ENCODE measurements around the gene MED29. TPM values are rescaled to one million over a fixed set of nuclear protein-coding genes. Genes with fewer than 3 reads are reported as not detected.

The MED29 gene
- total RNA-seq, 1 experiment from 2014 or later = 739 TPM

DNA sequence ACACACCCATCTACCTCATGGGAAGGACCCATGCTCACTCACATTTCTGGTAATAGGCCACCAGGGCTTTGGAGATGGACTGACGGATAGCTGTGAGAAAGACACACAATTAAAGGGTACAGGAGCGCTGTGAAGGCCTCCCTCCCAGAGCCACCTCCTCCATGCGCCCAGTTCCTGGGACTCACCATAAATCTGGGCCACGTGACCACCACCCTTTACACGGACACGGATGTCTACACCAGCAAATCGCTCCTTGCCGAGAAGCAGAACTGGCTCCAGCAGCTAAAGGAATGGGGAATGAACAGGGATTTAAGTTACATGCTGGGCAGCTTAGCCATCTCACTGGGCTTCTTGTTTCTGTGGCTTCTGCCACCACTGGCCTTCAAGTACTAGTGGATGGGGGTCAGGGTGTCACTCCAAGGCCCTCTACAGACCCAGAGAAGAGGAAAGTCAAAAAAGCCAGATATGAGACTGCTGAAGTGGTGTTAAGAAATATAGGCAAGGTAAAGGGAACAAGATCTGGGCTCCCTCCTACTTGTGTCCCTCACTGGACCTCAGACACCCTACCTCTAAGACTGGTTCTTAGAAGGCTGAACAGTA, 42.4 kb downstream of the MED29 start:
- BruUV-seq (replicated peaks) = no TSS peak
- ATAC-seq (no peak), DNase-seq (ENCODE audit: low read depth, low spot score) (no peak)
- Histone ChIP-seq H3K4me1 (ENCODE audit: control insufficient read depth, insufficient read depth, low read length) (peaks cover 83% of the 10 kb centered on the region), H3K27ac (ENCODE audit: low read length) (peak overlapping the region; percentile 84), H3K4me3 (ENCODE audit: low read depth in 2 of 2, low read length in 2 of 2) (peak overlapping the region; percentile 29 to 58), H3K36me3 (ENCODE audit: control insufficient read depth, insufficient read depth, low read length) (peaks cover 27% of the 10 kb centered on the region), H3K9me3 (ENCODE audit: control insufficient read depth, insufficient read depth, low read depth, low read length) (no peaks in the 10 kb centered on the region), H3K27me3 (ENCODE audit: control insufficient read depth, insufficient read depth, low read length) (no peaks in the 10 kb centered on the region)
- ChIA-PET CTCF (interaction anchor here (0.7 to 1.4 kb wide), 4 partner anchors 10 to 59 kb away, joined by 3 to 9 read pairs (median 4); partner anchors contain the start of gene SUPT5H), POLR2A (interaction anchor here (0.5 to 5.9 kb wide), 22 partner anchors 10 to 785 kb away, joined by 3 to 524 read pairs (median 6); partner anchors contain the start of genes DYRK1B, EID2B, PLEKHG2 and SAMD4B)
- in situ Hi-C loops (cut with HindIII; ENCODE audit: low pct_unique_long_range_greater_than_20kb, low sequenced_read_pairs) = no loop called here
- no peak for TF ChIP-seq SIN3A (IDR thresholded peaks at IDR 0.05; ENCODE audit: borderline replicate concordance, insufficient read depth, low read depth, low read length)
- no peak for TF ChIP-seq TCF7L2 (IDR thresholded peaks at IDR 0.05; ENCODE audit: low read depth, low read length)
- TF ChIP-seq, protein P1, sequence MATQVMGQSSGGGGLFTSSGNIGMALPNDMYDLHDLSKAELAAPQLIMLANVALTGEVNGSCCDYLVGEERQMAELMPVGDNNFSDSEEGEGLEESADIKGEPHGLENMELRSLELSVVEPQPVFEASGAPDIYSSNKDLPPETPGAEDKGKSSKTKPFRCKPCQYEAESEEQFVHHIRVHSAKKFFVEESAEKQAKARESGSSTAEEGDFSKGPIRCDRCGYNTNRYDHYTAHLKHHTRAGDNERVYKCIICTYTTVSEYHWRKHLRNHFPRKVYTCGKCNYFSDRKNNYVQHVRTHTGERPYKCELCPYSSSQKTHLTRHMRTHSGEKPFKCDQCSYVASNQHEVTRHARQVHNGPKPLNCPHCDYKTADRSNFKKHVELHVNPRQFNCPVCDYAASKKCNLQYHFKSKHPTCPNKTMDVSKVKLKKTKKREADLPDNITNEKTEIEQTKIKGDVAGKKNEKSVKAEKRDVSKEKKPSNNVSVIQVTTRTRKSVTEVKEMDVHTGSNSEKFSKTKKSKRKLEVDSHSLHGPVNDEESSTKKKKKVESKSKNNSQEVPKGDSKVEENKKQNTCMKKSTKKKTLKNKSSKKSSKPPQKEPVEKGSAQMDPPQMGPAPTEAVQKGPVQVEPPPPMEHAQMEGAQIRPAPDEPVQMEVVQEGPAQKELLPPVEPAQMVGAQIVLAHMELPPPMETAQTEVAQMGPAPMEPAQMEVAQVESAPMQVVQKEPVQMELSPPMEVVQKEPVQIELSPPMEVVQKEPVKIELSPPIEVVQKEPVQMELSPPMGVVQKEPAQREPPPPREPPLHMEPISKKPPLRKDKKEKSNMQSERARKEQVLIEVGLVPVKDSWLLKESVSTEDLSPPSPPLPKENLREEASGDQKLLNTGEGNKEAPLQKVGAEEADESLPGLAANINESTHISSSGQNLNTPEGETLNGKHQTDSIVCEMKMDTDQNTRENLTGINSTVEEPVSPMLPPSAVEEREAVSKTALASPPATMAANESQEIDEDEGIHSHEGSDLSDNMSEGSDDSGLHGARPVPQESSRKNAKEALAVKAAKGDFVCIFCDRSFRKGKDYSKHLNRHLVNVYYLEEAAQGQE (IDR thresholded peaks at IDR 0.05; ENCODE audit: insufficient read depth in 1 of 2, low read depth in 2 of 2, low read length in 1 of 2) = no peak
- TF ChIP-seq, protein P2, sequence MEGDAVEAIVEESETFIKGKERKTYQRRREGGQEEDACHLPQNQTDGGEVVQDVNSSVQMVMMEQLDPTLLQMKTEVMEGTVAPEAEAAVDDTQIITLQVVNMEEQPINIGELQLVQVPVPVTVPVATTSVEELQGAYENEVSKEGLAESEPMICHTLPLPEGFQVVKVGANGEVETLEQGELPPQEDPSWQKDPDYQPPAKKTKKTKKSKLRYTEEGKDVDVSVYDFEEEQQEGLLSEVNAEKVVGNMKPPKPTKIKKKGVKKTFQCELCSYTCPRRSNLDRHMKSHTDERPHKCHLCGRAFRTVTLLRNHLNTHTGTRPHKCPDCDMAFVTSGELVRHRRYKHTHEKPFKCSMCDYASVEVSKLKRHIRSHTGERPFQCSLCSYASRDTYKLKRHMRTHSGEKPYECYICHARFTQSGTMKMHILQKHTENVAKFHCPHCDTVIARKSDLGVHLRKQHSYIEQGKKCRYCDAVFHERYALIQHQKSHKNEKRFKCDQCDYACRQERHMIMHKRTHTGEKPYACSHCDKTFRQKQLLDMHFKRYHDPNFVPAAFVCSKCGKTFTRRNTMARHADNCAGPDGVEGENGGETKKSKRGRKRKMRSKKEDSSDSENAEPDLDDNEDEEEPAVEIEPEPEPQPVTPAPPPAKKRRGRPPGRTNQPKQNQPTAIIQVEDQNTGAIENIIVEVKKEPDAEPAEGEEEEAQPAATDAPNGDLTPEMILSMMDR (IDR thresholded peaks at IDR 0.05) = no peak
- TF ChIP-seq POLR2AphosphoS5 (IDR thresholded peaks at IDR 0.05; ENCODE audit: low read depth, low read length) = no peak
- intact Hi-C loops (cut with micrococcal nuclease; ENCODE audit: unreplicated experiment) = no loop called here

DNA sequence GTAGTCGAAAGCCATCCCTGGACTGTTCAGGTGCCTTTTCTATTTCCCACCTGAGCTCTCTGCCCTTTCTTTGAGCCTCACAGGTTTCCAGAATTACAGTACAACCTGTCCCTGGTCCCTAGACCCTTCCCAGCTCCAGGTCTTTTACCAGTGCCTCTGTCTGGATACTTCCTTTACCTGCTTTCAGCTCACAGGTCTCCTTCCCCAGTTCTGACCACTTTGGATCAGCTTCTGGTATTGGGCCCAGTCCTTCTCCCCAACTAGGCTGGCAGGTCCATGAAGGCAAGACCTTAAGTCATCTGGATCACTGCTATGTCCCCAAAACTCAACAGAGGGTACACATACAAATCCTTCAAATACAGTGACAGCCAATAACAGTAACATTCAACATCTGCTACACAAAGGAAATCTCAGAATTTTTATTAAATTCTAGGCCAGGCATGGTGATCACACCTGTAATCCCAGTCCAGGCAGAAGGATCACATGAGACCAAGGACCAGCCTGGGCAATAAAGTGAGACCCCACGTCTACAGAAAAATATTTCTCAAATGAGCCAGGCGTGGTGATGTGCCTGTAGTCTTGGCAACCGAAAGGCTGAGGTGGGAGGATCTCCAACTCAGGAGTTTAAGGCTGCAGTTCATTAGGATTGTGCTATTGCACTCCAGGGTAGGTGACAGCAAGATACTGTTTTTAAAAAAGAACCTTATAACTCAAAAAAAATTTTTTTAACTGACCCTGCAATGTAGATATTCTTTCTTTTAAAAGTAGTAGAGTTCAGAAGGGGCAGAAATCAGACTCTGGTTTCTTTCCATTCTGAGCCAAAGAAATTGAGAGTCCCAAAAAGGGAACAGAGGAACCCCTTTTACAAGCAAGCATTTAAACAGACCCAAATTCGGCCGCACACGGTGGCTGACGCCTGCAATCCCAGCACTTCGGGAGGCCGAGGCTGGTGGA, 43.2 kb downstream of the MED29 start:
- peaks cover 27% of the 10 kb centered on the region for H3K36me3 ChIP-seq (ENCODE audit: control insufficient read depth, insufficient read depth, low read length)
- ChIA-PET CTCF (interaction anchor here (1.1 to 1.8 kb wide), 18 partner anchors 8 to 117 kb away, joined by 3 to 34 read pairs (median 10); partner anchors contain the start of genes EID2B, MED29, PAF1 and PLEKHG2), POLR2A (interaction anchor here (0.5 to 5.9 kb wide), 43 partner anchors 8 to 871 kb away, joined by 3 to 524 read pairs (median 22); partner anchors contain the start of genes DLL3, DYRK1B, EID2 and EID2B)
- intact Hi-C loops (cut with micrococcal nuclease; ENCODE audit: unreplicated experiment) = no loop called here
- BruUV-seq (replicated peaks) = no TSS peak
- DNase-seq (ENCODE audit: low read depth, low spot score) (no peak), ATAC-seq (no peak)
- peak overlapping the region; percentile 29 to 58 for H3K4me3 ChIP-seq (ENCODE audit: low read depth in 2 of 2, low read length in 2 of 2)
- H3K4me1 ChIP-seq (ENCODE audit: control insufficient read depth, insufficient read depth, low read length) = peaks cover 79% of the 10 kb centered on the region
- no peaks in the 10 kb centered on the region for H3K27me3 ChIP-seq (ENCODE audit: control insufficient read depth, insufficient read depth, low read length)
- in situ Hi-C loops (cut with HindIII; ENCODE audit: low pct_unique_long_range_greater_than_20kb, low sequenced_read_pairs) = no loop called here
- TF ChIP-seq, protein P1 (IDR thresholded peaks at IDR 0.05; ENCODE audit: insufficient read depth in 1 of 2, low read depth in 2 of 2, low read length in 1 of 2) = no peak
- no peak for TF ChIP-seq TCF7L2 (IDR thresholded peaks at IDR 0.05; ENCODE audit: low read depth, low read length)
- TF ChIP-seq SIN3A (IDR thresholded peaks at IDR 0.05; ENCODE audit: borderline replicate concordance, insufficient read depth, low read depth, low read length) = no peak
- TF ChIP-seq POLR2AphosphoS5 (IDR thresholded peaks at IDR 0.05; ENCODE audit: low read depth, low read length) = no peak
- TF ChIP-seq, protein P2 (IDR thresholded peaks at IDR 0.05) = no peak
- H3K9me3 ChIP-seq (ENCODE audit: control insufficient read depth, insufficient read depth, low read depth, low read length) = no peaks in the 10 kb centered on the region
- peak overlapping the region; percentile 84 for H3K27ac ChIP-seq (ENCODE audit: low read length)
